ENCODE results near the gene ZC3H7A. TPM values are rescaled to one million over a fixed set of nuclear protein-coding genes. Genes with fewer than 3 reads are reported as not detected.

ZC3H7A gene
- total and polyA plus RNA-seq, 7 experiments from 2014 or later, result 40.1 to 102 (median 87.1) TPM

GRCh38 chr16:11774065-11774626, 22.9 kb downstream of the ZC3H7A start:
- intact Hi-C loops (cut with micrococcal nuclease), result loop anchor here in 1 of 2 donors (5.0 kb wide), 1 partner anchor 38 kb away; no protein-coding TSS in a partner anchor
- peaks cover 9 to 39% (median 25%) of the 10 kb centered on the region in 5 donors for H3K36me3 Mint-ChIP-seq
- H3K4me1 Mint-ChIP-seq, result peaks cover 0 to 19% (median 2%) of the 10 kb centered on the region in 7 donors
- ATAC-seq (no peak), DNase-seq (no peak)
- ChIA-PET POLR2A (no interaction called here), CTCF (no interaction called here)
- H3K9me3 ChIP-seq (ENCODE audit: control insufficient read depth in 2 of 3, low read length in 3 of 3), result no peaks in the 10 kb centered on the region
- peaks cover 0 to under 1% of the 10 kb centered on the region in 2 donors for H3K4me1 ChIP-seq (ENCODE audit: control insufficient read depth in 2 of 2, insufficient read depth in 2 of 2, low read length in 2 of 2)
- H3K27me3 ChIP-seq (ENCODE audit: control insufficient read depth in 2 of 2, insufficient read depth in 2 of 2, low read length in 2 of 2), result no peaks in the 10 kb centered on the region
- H3K4me3 ChIP-seq (ENCODE audit: low read length), result no peak overlapping the region
- H3K36me3 ChIP-seq (ENCODE audit: control insufficient read depth in 2 of 3, insufficient read depth in 3 of 3, low read length in 3 of 3), result peaks cover 9 to 73% (median 19%) of the 10 kb centered on the region in 3 experiments
- H3K27ac ChIP-seq (ENCODE audit: low read depth, low read length), result no peak overlapping the region
- peak overlapping the region in 1 of 9 donors; percentile 52 for H3K27ac Mint-ChIP-seq
- H3K27me3 Mint-ChIP-seq, result no peaks in the 10 kb centered on the region
- H3K4me3 Mint-ChIP-seq, result no peak overlapping the region
- H3K9me3 Mint-ChIP-seq, result no peaks in the 10 kb centered on the region

DNA sequence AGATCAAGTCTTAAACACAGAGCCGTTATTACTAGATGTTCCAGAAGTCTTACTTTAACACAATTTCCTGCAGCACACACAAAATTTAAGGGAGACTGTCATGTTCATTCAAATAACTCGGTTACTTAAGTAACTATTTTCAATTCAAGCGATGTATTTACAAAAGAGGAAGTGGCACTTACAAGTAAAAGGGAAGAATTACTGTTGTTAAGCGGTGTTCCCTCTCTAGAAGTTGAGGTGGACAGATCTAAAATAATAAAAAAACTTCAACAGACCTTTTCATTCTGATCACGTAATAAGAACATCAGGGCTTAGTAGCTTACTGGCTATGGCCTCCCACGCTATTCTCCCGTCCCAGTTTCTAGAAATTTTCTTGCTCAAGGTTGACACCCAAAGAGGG, 28.2 kb downstream of the ZC3H7A start:
- Histone ChIP-seq H3K27me3 (ENCODE audit: control insufficient read depth in 2 of 2, insufficient read depth in 2 of 2, low read length in 2 of 2) (no peaks in the 10 kb centered on the region), H3K4me1 (ENCODE audit: control insufficient read depth in 2 of 2, insufficient read depth in 2 of 2, low read length in 2 of 2) (peaks cover 0 to 10% of the 10 kb centered on the region in 2 donors), H3K4me3 (ENCODE audit: low read length) (no peak overlapping the region), H3K9me3 (ENCODE audit: control insufficient read depth in 2 of 3, low read length in 3 of 3) (no peaks in the 10 kb centered on the region), H3K36me3 (ENCODE audit: control insufficient read depth in 2 of 3, insufficient read depth in 3 of 3, low read length in 3 of 3) (peaks cover 16 to 64% (median 28%) of the 10 kb centered on the region in 3 experiments), H3K27ac (ENCODE audit: low read depth, low read length) (peak overlapping the region; percentile 22)
- POLR2A ChIA-PET, result interaction anchor here (3.1 kb wide), 1 partner anchor 28 kb away, joined by 17 read pairs; the partner anchor contains the start of gene ZC3H7A
- no peak for DNase-seq
- peaks cover 9 to 48% (median 27%) of the 10 kb centered on the region in 5 donors for H3K36me3 Mint-ChIP-seq
- intact Hi-C loops (cut with micrococcal nuclease), result loop anchor here in 1 of 2 donors (5.0 kb wide), 1 partner anchor 298 kb away; no protein-coding TSS in a partner anchor
- peak overlapping the region in 9 of 10 donors; percentile 6 to 43 (median 36) for H3K4me3 Mint-ChIP-seq
- no peaks in the 10 kb centered on the region for H3K27me3 Mint-ChIP-seq
- H3K27ac Mint-ChIP-seq, result peak overlapping the region; percentile 15 to 81 (median 70)
- H3K9me3 Mint-ChIP-seq, result no peaks in the 10 kb centered on the region
- CTCF ChIA-PET, result interaction anchor here (1.0 kb wide), 1 partner anchor 234 kb away, joined by 3 read pairs; no protein-coding TSS in a partner anchor
- no peak for ATAC-seq
- peaks cover 8 to 23% (median 12%) of the 10 kb centered on the region in 7 donors for H3K4me1 Mint-ChIP-seq

GRCh38 chr16:11762431-11762830, 34.6 kb downstream of the ZC3H7A start:
- intact Hi-C loops (cut with micrococcal nuclease), result loop anchor here in 1 of 2 donors (5.0 kb wide), 1 partner anchor 35 kb away; the partner anchor contains the start of gene ZC3H7A
- H3K36me3 ChIP-seq (ENCODE audit: control insufficient read depth in 2 of 3, insufficient read depth in 3 of 3, low read length in 3 of 3), result peaks cover 8 to 76% (median 31%) of the 10 kb centered on the region in 3 experiments
- H3K27ac ChIP-seq (ENCODE audit: low read depth, low read length), result no peak overlapping the region
- peaks cover 0 to 6% (median 0%) of the 10 kb centered on the region in 7 donors for H3K4me1 Mint-ChIP-seq
- H3K27me3 ChIP-seq (ENCODE audit: control insufficient read depth in 2 of 2, insufficient read depth in 2 of 2, low read length in 2 of 2), result no peaks in the 10 kb centered on the region
- ChIA-PET POLR2A (interaction anchor here (0.6 to 1.8 kb wide), 4 partner anchors 14 to 973 kb away, joined by 3 to 6 read pairs (median 4); partner anchors contain the start of gene TXNDC11), CTCF (interaction anchor here (1.1 kb wide), 1 partner anchor 373 kb away, joined by 5 read pairs; no protein-coding TSS in a partner anchor)
- H3K36me3 Mint-ChIP-seq, result peaks cover 10 to 61% (median 30%) of the 10 kb centered on the region in 5 donors
- H3K4me3 Mint-ChIP-seq, result no peak overlapping the region
- H3K9me3 Mint-ChIP-seq, result no peaks in the 10 kb centered on the region
- H3K27me3 Mint-ChIP-seq, result no peaks in the 10 kb centered on the region
- ATAC-seq, result no peak
- no peak for DNase-seq
- H3K9me3 ChIP-seq (ENCODE audit: control insufficient read depth in 2 of 3, low read length in 3 of 3), result no peaks in the 10 kb centered on the region
- no peak overlapping the region for H3K4me3 ChIP-seq (ENCODE audit: low read length)
- H3K27ac Mint-ChIP-seq, result peak overlapping the region in 3 of 9 donors; percentile 7 to 77 (median 61)
- no peaks in the 10 kb centered on the region for H3K4me1 ChIP-seq (ENCODE audit: control insufficient read depth in 2 of 2, insufficient read depth in 2 of 2, low read length in 2 of 2)

- no peak overlapping the region for H3K27ac ChIP-seq (ENCODE audit: low read depth, low read length)
- Mint-ChIP-seq H3K27me3 (no peaks in the 10 kb centered on the region), H3K4me3 (no peak overlapping the region), H3K9me3 (no peaks in the 10 kb centered on the region), H3K36me3 (peaks cover 10 to 67% (median 34%) of the 10 kb centered on the region in 5 donors), H3K4me1 (peaks cover 0 to 5% (median 0%) of the 10 kb centered on the region in 7 donors), H3K27ac (peak overlapping the region in 1 of 9 donors; percentile 77)
- H3K27me3 ChIP-seq (ENCODE audit: control insufficient read depth in 2 of 2, insufficient read depth in 2 of 2, low read length in 2 of 2), result no peaks in the 10 kb centered on the region
- ATAC-seq, result no peak
- no peaks in the 10 kb centered on the region for H3K4me1 ChIP-seq (ENCODE audit: control insufficient read depth in 2 of 2, insufficient read depth in 2 of 2, low read length in 2 of 2)
- DNase-seq, result no peak
- CTCF ChIA-PET, result interaction anchor here (0.7 kb wide), 1 partner anchor 228 kb away, joined by 3 read pairs; no protein-coding TSS in a partner anchor
- H3K4me3 ChIP-seq (ENCODE audit: low read length), result no peak overlapping the region
- H3K36me3 ChIP-seq (ENCODE audit: control insufficient read depth in 2 of 3, insufficient read depth in 3 of 3, low read length in 3 of 3), result peaks cover 4 to 79% (median 25%) of the 10 kb centered on the region in 3 experiments
- H3K9me3 ChIP-seq (ENCODE audit: control insufficient read depth in 2 of 3, low read length in 3 of 3), result no peaks in the 10 kb centered on the region
- intact Hi-C loops (cut with micrococcal nuclease), result loop anchor here in 1 of 2 donors (5.0 kb wide), 1 partner anchor 37 kb away; the partner anchor contains the start of gene ZC3H7A
- POLR2A ChIA-PET, result interaction anchor here (1.0 kb wide), 1 partner anchor 21 kb away, joined by 3 read pairs; no protein-coding TSS in a partner anchor
These were observed 37.1 kb downstream of the ZC3H7A start for GRCh38 chr16:11759997-11760396.

GRCh38 chr16:11759163-11759834, 37.8 kb downstream of the ZC3H7A start:
- Histone ChIP-seq H3K4me3 (ENCODE audit: low read length) (no peak overlapping the region), H3K36me3 (ENCODE audit: control insufficient read depth in 2 of 3, insufficient read depth in 3 of 3, low read length in 3 of 3) (peaks cover 4 to 76% (median 25%) of the 10 kb centered on the region in 3 experiments), H3K9me3 (ENCODE audit: control insufficient read depth in 2 of 3, low read length in 3 of 3) (no peaks in the 10 kb centered on the region), H3K4me1 (ENCODE audit: control insufficient read depth in 2 of 2, insufficient read depth in 2 of 2, low read length in 2 of 2) (no peaks in the 10 kb centered on the region), H3K27ac (ENCODE audit: low read depth, low read length) (no peak overlapping the region), H3K27me3 (ENCODE audit: control insufficient read depth in 2 of 2, insufficient read depth in 2 of 2, low read length in 2 of 2) (no peaks in the 10 kb centered on the region)
- intact Hi-C loops (cut with micrococcal nuclease), result no loop called here
- ATAC-seq, result no peak
- DNase-seq, result no peak
- peak overlapping the region in 1 of 9 donors; percentile 61 for H3K27ac Mint-ChIP-seq
- no peak overlapping the region for H3K4me3 Mint-ChIP-seq
- ChIA-PET POLR2A (interaction anchor here (0.5 to 1.0 kb wide), 4 partner anchors 22 to 37 kb away, joined by 3 to 5 read pairs (median 3); partner anchors contain the start of gene ZC3H7A), CTCF (interaction anchor here (0.5 to 0.7 kb wide), 2 partner anchors 63 to 227 kb away, joined by 3 read pairs; no protein-coding TSS in a partner anchor)
- no peaks in the 10 kb centered on the region for H3K27me3 Mint-ChIP-seq
- H3K4me1 Mint-ChIP-seq, result peaks cover 0 to 5% (median 0%) of the 10 kb centered on the region in 7 donors
- H3K36me3 Mint-ChIP-seq, result peaks cover 10 to 63% (median 34%) of the 10 kb centered on the region in 5 donors
- no peaks in the 10 kb centered on the region for H3K9me3 Mint-ChIP-seq

Measured in naive thymus-derived CD4-positive, alpha-beta T cell (primary cell).